COLO668 (cell line): Measurements from ENCODE around the gene ALDH5A1.

Source experiments
- DNase-seq: peaks from one replicate; lab custom pipeline; 2025; ENCODE audit not compliant: unreplicated experiment; lab: John Stamatoyannopoulos, UW

ALDH5A1 gene

GRCh38 chr6:24564081-24564480 lies 69.3 kb downstream of the ALDH5A1 start:
- no peak for DNase-seq

- no peak for DNase-seq
Observed at GRCh38 chr6:24565196-24565595, 70.4 kb downstream of the ALDH5A1 start.

- no peak for DNase-seq
Observed at GRCh38 chr6:24566020-24566767, 71.4 kb downstream of the ALDH5A1 start.

- no peak for DNase-seq
Observed at GRCh38 chr6:24568683-24569082, 73.9 kb downstream of the ALDH5A1 start.

- DNase-seq = no peak
Observed at GRCh38 chr6:24569811-24570210, 75.0 kb downstream of the ALDH5A1 start.

GRCh38 chr6:24571361-24571760 lies 76.6 kb downstream of the ALDH5A1 start:
- no peak for DNase-seq

- DNase-seq = no peak
Observed at GRCh38 chr6:24574809-24575208, 80.0 kb downstream of the ALDH5A1 start.

- no peak for DNase-seq
Observed at GRCh38 chr6:24576447-24576846, 81.7 kb downstream of the ALDH5A1 start.

- DNase-seq = peak; percentile 67
Observed at GRCh38 chr6:24581084-24581669, 86.4 kb downstream of the ALDH5A1 start.

GRCh38 chr6:24583463-24584381 lies 89.0 kb downstream of the ALDH5A1 start:
- DNase-seq = peak; percentile 74

- DNase-seq = peak; percentile 8
Observed at GRCh38 chr6:24584382-24584720, 89.6 kb downstream of the ALDH5A1 start.
